Measurements from ENCODE around the gene NBL1.
"Not testable (repeated sequence)": the region's sequence is repeated elsewhere in the genome, so short reads cannot be mapped to it uniquely, and the experiment has no call there.

NBL1 gene

DNA sequence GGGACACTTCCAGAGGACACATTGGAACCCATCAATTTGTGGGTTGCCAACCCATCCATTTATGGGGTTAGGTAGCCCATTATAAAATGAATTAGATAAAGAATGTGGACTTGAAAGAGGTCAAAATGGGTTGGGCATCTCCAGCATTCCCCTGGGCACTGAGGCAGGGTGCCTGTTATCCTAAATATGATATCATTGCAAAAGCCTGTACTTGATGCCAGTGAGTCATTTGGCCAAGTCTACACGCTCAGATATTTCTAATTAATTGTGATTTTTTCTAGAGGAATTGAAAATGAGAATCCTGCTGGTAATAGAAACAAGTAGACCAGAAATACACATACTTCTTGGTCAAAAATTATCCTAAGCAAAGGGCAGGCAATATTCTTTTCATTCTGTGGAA, 21.9 kb upstream of the NBL1 start:
- DNase-seq (ENCODE audit: low read depth): no peak

DNA sequence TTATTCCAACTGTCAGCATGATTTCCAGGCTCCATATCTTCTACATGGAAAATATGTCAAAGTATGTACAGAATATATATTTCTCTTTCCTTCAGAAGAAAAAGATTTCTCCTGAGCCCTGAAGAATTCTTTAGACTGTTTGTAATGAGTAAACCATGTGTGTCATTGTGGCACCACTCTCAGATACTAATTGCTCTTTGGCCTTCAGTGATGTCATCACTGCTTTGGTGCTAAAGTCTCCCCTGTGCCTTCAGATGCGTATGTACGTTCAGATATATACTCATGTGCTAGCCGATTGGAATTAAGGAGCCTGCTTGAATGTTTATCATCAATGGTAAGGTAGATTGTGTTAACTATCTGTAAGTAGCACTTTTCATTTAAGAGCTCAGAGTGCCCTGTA, 20.6 kb upstream of the NBL1 start:
- no peak for DNase-seq (ENCODE audit: low read depth)

DNA sequence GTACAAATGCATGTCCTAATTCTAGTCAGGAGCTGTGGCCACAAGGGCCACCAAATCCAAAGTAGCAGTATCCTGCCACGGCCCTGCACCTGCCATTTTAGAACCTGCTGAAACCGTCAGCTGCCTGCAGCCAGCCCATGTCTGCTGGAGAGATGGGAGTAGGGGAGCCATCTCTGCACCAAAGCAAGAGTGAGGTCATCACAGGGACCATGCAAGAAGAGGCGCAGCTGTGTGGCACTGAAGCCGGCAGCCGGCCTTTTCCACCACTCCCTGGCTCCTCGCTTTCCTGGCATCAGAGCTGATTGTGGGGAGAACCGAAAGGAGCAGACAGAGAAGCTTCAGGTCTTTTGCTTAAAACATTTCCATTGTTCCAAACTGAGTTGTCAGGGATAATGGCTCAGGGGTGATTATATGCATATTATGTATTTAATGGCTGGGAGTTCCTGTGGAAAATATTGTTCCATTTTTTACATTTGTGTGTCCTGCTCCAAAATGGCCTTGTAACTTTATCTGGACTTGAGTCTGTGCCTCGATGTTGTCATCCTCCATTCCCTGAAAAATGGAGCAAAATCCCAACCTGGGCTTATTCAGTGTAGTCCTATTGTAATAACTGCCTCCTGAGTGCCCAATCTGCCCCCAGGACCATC, 18.7 kb upstream of the NBL1 start:
- no peak for DNase-seq (ENCODE audit: low read depth)

DNA sequence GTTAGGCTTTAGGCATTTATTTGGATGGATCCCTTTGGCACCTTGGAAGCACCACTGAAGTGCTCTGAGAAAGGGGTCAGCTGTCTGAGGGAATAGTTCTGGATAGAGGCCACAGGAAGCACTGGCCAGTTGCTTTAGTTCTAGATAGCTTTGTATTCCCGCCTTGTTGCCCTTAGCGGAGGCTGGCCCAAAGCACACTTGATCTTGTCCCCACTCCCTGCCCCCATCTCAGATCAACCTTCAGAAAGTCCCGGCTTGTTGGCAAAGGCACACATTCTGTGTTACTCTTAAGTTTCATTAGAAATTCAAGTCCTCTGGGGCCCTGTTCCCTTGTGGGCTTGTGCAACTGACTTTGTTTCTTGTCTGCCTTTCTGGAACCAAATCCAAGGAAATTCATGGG, 15.2 kb upstream of the NBL1 start:
- no peak for DNase-seq (ENCODE audit: low read depth)

DNA sequence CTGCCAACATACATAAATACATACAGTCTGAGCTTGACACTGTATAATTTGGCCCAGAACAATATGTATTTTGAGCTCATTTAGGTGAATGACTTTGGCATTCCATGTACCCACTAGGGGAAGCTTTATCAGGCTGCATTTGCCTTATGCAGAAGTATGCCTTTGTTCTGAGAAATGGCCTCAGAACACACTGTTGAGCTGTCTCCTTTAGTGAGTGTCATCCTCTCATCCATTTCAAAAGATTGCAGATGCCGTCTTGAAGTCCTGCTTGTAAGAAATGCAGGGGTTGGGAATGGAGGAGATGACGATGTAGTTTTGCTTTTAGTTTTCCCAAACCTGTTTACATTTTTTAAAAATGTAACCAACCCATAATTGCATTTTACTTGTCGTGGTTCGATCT, 14.8 kb upstream of the NBL1 start:
- DNase-seq (ENCODE audit: low read depth): no peak

DNA sequence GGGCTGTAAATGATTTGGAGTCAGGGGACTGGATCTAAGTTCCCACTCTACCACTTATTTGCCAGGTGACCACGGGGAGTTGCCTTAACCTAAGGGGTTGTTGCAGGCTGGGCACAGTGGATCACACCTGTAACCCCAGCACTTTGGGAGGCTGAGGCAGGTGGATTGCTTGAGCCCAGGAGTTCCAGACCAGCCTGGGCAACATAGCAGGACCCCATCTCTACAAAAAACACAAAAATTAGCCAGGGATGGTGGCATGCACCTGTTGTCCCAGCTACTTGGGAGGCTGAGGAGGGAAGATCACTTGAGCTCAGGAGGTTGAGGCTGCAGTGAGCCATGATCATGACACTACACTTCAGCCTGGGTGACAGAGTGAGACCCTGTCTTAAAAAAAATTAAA, 13.9 kb upstream of the NBL1 start:
- not testable (repeated sequence) for DNase-seq (ENCODE audit: low read depth)

DNA sequence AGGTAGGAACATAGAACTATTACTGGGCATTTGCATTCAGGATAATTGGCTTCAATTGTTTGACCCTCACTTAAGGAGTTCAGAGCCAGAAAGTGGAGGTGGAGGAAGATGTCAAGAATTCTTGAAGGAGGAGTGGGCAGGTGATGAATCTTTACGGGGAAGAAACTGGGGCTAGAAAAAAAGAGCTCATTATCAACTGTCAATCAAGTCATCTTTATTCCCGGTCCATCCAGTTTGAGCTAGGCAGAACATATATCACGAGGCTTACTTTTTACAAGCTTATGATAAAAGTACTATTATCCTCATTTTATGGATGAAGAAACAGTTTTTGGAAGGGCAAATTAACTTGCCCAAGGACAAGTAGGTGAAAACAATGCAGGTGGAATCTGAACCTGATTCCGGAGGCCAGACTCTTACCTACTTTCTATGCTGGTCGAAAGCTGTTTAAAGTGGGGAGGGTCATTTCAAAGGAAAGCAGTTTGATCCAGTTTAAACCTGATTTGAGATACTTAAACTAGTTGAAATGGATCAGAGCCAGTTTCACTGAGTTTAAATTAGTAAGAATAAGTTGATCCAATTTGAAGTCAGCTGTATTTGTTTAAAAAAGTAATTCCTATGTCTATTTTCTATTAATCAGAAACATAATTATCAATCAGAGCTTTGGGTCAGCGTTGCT, 13.3 kb upstream of the NBL1 start:
- DNase-seq (ENCODE audit: low read depth): no peak

DNA sequence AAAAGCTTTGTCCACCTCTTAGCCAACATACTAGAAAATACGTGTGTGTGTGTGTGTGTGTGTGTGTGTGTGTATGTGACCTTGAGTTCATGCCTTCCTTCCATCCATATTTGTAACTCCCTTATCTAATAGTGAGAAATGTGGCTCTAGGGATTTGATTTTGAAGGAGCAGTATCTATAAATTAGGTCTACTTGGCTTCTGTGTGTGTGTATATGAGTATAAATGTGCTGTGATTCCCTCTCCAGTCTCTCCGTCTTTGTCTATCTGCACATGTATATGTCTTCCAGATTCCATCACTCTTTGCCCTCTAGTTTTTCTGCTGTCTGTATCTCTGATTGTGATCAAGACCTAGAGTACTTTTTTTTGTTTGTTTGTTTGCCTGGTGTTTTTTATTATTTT, 11.9 kb upstream of the NBL1 start:
- no peak for DNase-seq (ENCODE audit: low read depth)

DNA sequence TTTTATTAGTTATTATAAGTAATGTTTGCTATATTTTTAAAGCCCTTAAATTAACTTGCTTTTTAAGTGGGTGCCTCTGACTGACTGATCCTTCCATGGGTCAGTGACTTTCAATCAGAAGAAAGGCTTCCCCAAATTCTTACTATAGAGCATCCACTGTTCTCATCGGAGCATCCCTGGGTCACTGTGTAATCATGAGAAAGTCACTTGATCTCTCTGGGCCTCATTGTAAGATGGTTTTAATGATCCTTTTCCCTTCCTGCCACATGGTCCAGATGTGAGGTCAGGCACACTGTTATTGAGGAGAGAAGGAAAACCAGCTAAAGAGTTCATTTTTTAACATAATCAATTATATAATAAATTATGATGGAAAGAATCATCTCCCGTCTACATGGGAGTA, 11.0 kb upstream of the NBL1 start:
- DNase-seq (ENCODE audit: low read depth): no peak

DNA sequence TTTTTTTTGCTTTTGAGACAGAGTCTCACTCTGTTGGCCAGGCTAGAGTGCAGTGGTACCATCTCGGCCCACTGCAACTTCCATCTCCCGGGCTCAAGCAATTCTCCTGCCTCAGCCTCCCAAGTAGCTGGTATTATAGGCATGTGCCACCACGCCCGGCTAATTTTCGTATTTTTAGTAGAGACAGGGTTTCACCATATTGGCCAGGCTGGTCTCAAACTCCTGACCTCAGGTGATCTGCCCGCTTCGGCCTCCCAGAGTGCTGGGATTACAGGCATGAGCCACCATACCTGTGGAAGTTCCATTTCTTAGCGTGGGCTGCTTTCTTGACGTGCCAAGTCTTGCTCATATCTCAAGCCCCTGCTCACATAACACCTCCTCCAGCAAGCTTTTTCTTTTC, 9.0 kb upstream of the NBL1 start:
- not testable (repeated sequence) for DNase-seq (ENCODE audit: low read depth)

DNA sequence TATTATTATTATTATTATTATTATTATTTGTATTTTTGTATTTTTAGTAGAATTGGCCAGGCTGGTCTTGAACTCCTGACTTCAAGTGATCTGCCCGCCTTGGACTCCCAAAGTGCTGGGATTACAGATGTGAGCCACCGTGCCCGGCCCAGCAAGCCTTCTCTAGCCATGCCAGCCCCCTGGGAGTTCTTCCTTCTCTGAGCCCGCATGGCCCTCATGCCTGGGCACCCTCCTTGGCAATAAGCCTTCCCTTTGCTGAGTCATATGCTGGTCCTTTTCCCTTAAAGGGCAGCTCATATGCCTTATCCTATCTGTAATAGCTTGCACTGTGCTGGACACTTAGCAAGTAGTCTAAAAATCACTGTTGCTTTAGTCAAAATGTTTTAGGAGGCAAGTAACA, 8.5 kb upstream of the NBL1 start:
- DNase-seq (ENCODE audit: low read depth): no peak

DNA sequence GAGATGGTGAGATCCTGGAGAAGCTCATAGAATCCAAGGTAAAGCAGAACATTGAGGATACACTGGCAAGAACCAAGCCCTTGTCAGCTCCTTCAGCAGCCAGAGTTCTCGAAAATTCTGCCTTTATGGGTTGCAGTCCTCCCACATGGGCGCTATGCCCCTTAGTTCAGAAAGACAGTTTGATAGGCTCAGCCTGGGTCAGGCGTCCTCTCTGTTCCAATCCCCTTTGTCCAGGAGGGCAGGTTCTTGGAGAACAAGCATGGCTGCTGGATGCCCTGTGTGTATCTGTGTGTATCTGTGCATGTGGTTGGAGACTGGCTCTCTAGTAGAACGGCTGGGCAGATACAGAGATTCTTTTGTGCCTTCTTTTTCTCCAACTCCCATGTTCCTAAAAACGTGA, 8.0 kb upstream of the NBL1 start:
- no peak for DNase-seq (ENCODE audit: low read depth)

DNA sequence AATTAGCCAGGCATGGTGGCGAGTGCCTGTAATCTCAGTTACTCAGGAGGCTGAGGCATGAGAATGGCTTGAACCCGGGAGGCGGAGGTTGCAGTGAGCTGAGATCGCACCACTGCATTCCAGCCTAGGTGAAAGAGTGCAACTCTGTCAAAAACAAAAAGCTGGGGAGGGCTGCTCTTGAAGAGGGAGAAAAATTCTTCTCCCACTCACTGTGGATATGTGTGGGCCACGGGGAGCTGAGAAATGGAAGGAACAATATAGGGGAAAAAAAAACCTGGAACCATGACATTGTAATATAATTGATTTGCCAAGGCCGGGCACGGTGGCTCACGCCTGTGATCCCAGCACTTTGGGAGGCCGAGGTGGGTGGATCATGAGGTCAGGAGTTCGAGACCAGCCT, 7.4 kb upstream of the NBL1 start:
- DNase-seq (ENCODE audit: low read depth): not testable (repeated sequence)

DNA sequence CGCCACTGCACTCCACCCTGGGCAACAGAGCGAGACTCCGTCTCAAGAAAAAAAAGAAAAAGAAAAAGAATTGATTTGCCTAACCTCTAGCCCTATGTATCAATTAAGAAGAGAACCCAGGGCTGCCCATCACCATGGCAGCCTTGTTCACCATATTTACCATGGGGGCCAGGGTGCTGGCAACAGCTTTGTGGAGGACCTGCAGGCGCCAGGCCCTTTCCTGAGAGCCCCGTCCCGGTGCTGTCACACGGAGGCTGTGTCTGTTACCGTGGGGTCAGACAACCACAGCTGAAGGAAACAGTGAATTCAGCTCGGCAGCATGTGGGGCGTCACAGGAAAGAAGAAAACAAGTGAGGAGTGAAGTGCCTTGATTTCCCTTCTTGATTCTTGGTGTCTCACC, 6.5 kb upstream of the NBL1 start:
- DNase-seq (ENCODE audit: low read depth): no peak

DNA sequence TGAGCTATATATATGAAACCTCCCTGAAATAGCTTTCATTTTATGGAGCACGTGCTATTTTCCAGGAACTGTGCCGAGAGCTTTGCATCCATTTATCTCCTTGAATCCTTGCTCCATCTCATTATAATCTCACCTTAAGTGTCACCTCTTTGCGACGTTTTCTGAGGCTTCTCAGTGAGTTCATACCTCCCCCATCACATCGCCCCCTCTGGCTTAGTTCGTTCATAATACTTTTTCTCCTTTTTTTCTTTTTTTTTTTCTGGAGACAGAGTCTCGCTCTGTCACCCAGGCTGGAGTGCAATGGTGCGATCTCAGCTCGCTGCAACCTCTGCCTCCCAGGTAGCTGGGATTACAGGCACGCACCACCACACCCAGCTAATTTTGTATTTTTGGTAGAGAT, 4.9 kb upstream of the NBL1 start:
- not testable (repeated sequence) for DNase-seq (ENCODE audit: low read depth)

DNA sequence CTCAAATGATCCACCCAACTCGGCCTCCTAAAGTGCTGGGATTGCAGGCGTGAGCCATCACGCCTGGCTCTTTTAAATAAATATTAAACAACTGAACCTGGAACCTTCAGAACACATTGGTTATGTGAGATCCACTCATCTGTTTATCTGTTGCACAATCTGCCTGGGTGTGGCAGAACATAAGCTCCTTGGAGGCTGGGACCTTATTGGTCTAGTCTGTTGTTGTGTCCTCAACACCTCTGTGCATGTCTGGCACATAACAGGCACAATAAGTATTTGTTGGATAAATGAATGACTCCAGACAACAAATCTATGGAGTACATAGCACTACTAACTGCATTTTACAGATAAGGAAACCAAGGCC, 4.1 kb upstream of the NBL1 start:
- no peak for DNase-seq (ENCODE audit: low read depth)

DNA sequence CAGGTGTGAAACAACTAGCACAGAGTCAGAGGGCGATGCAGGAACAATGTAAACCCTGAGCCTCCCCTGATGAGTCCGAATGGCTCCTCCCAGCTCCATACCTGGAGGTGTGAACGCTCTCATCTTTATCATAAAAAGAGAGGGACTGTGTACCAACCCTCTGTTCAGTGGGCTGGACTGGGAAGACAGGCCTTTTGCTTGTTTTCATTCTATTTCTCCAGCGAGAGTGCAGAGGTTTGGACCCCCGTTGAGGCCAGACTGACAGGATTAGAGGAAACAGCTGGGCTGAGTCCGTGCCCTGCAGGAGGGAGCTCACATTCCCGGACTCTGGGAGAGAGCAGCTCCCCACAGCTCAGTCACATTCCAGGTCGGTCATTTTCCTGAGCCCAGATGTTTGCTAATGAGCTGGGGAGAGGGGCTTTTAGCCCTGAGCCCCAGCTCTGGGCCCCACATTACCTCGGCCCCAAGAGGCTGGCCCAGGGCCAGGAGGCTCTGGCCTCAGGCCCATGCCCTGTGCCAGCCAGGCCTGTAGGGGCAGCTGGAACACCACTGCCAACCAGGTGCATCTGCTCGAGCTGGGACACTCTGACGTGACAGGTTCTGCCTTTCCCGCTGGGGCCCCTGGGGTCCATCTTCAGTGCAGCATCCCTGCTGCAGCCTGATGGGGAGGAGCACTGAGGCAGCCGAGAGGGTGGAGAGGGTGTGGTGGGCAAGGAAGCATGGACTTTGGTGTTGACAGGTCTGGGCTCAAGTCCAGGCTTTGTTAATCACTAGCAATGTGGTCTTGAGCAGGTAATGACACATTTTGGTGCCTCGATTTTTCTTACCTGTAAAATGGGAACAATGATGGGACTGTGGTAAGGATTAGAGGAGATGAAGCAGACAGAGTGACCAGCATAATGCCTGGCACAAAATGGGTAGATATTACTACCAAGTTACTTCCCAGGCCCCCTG, 3.5 kb upstream of the NBL1 start:
- DNase-seq (ENCODE audit: low read depth): no peak

DNA sequence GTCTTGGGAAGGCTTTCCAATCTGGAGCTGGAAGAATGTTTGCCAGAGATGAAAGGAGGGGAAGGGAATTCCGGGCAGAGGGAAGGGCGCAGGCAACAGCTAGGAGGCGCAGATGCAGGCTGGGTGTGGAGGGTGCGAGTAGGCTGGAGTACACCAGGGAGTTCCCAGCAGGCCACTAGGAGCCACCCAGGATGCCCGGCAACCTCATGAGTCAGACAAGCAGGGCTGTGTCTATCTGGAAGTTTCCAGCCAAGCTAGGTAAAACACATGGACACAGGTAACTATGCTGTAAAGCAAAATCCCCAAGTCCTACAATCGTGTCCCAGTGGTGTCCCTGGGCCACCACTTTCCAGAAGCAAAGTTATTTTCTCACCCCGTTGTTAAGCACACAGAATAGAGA, 990 bp upstream of the NBL1 start:
- DNase-seq (ENCODE audit: low read depth): no peak

DNA sequence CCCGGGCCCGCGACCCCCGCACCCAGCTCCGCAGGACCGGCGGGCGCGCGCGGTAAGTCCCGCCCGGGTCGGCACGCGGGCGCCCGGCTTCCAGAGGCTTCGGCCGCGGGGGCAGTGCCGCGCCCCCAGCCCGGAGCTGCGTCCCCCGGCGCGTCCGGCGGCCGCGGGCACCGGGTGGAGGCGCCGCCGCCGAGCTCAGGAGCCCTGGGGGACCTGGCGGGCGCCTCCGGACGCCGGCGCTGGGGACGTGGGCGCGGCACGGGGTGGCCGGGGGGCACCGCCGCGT, 227 bp downstream of the NBL1 start:
- no peak for DNase-seq (ENCODE audit: low read depth)

DNA sequence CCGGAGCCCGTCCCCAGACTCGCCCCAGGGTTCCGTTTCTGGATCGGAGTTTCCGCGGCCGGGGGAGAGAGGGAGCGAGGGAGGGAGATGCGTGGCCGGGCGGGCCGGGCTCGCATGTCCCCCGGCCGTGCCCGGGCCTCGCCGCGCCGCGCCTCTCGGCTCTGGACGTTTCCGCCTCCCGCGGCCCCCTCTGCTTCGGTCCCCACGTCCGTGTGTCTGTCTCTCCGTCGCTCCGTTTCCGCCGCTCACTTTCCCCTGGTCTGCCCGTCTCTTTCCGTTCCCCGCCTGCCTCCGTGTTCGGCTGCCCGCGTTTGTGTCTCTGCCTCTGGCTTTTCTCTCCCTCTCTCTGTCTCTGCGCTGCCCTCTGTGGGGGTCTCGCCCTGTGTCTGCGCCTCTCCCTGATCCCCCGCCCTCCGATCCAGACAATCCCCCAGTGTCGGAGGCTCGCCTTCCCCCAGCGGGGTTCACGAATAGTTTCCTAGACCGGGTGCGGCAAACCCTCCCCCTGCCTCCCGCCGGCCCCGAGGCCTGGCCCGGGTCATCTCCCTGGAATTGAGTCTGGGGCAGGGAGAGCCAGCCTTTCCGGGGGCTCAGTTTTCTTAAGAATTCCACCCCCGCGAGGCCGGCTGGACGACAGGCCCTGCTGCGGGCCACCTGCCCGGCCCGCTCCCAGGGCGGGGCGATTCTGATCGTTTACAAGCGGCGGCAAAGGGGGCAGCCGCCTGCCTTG, 735 bp downstream of the NBL1 start:
- no peak for DNase-seq (ENCODE audit: low read depth)

DNA sequence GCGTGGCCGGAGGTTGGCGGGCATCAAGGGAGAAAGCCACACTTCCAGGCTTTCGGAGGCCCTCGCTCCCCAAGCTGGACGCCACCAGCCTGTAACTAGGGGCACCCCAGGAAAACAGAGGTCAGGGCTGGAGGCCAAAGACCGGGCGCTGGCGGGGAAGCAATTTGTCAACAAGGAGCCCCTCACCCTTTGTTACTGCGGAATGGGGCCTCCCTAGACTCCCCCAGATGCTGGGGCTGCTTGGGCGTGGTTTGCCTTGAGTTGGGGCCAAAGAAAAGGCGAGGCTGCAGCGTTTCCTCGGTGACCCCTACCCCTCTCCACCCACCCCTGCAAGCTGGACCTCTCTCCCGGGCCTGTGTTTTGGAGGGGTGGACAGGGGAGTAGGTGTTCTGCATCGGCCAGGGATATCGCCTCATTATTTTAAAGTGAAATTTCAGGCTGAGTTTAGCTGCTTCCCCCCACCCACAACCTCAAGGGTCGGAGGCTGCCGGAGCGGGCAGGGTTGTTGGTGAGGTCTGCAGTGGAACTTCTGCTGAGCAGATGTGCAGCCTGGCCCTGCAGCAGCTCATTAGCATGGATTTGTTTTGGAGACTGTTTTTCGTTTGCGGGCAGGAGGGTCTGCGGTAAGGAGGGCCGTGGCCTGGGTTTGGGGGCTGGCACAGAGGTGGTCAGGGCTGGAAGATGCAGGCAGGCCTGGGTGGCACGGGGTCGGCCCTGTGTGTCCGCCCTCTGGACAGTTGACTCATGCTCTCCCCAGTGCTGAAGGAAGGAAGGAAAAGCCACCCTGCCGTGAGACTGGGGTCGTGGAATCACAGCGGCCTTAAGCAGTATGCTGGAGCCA, 1.5 kb downstream of the NBL1 start:
- DNase-seq (ENCODE audit: low read depth): no peak

All from GM04503 (cell line).